HepG2 (cell line): Measurements from ENCODE around the gene VEGFA. TPM values are rescaled to one million over a fixed set of nuclear protein-coding genes. Genes with fewer than 3 reads are reported as not detected.

Experiments used
- BORCS8-MEF2B ChIP-seq: sonication (generic); formaldehyde crosslinking; IDR thresholded peaks from 2 replicates; pipeline ENCODE4 v1.8.0; 2022; ENCODE audit warnings: mild to moderate bottlenecking, missing genetic modification reagents
- JUNB ChIP-seq: sonication (generic); formaldehyde crosslinking; IDR thresholded peaks from 2 replicates; pipeline ENCODE4 v1.8.0; 2022; ENCODE audit warnings: missing genetic modification reagents, mild to moderate bottlenecking, borderline replicate concordance
- RFX5 ChIP-seq: IDR thresholded peaks from 2 replicates; pipeline ENCODE4 v1.6.1; 2011; ENCODE audit warnings: low read depth, low read length, improper control_type of control experiment
- TGIF2 ChIP-seq: IDR thresholded peaks from 2 replicates; pipeline ENCODE4 v1.6.1; 2016; ENCODE audit warnings: control low read depth, missing compliant biosample characterization
- ZFP36 ChIP-seq: fragments of 150-350 bp; IDR thresholded peaks from 2 replicates; pipeline ENCODE4 v1.6.1; 2018; ENCODE audit warnings: borderline replicate concordance, low read length, low read depth; ENCODE audit not compliant: partially characterized antibody
- ZNF644 ChIP-seq: IDR thresholded peaks from 2 replicates; pipeline ENCODE4 v1.6.1; 2016; ENCODE audit warnings: low read depth
- ZNF652 ChIP-seq: IDR thresholded peaks from 2 replicates; pipeline ENCODE4 v1.6.1; 2016; ENCODE audit warnings: low read depth, borderline replicate concordance
- ZNF7 ChIP-seq: IDR thresholded peaks from 2 replicates; pipeline ENCODE4 v1.6.1; 2016; ENCODE audit warnings: missing biosample characterization, missing genetic modification reagents
- ZZZ3 ChIP-seq: sonication (generic); formaldehyde crosslinking; IDR thresholded peaks from 2 replicates; pipeline ENCODE4 v1.4.0; 2020; ENCODE audit warnings: missing genetic modification reagents, mild to moderate bottlenecking, borderline replicate concordance
- polyA plus RNA-seq, 8 experiments: library from polyadenylated mRNA; depleted of rRNA in 3 of 8; stranded (reverse) in 7 of 8; unstranded in 1 of 8; fragments of >200 nt; fragmentation: Illumina TruSeq in 4 of 8; extraction: Trizol in 4 of 8; gene quantifications; 2 replicates each; pipeline versions ENCODE4 v1.2.1 to v1.2.3, GENCODE V29; 2011 to 2016; ENCODE audit warnings: low read depth in 4 of 8, missing spikeins in 1 of 8, mixed read lengths in 1 of 8; ENCODE audit not compliant: insufficient read depth in 1 of 8
- total RNA-seq, 5 experiments: library from RNA; depleted of rRNA; stranded (reverse); fragments of >200 nt; fragmentation: Illumina TruSeq; extraction: Trizol; gene quantifications; 2 replicates each; pipeline ENCODE4 v1.2.3, GENCODE V29; 2016; ENCODE audit warnings: low read depth in 1 of 5
- TF ChIP-seq, protein P1 (sequence below): sonication (generic); formaldehyde crosslinking; IDR thresholded peaks from 2 replicates; pipeline ENCODE4 v1.4.0; 2020; ENCODE audit warnings: missing genetic modification reagents, borderline replicate concordance
- TF ChIP-seq, protein P2 (sequence below): sonication (generic); formaldehyde crosslinking; conservative IDR thresholded peaks from 2 replicates; pipeline ENCODE4 v1.8.1; 2023; ENCODE audit warnings: missing genetic modification reagents
- TF ChIP-seq, protein P3 (sequence below): sonication (generic); formaldehyde crosslinking; conservative IDR thresholded peaks from 2 replicates; pipeline ENCODE4 v1.8.0; 2022; ENCODE audit warnings: missing genetic modification reagents
- TF ChIP-seq, protein P4 (sequence below): sonication (generic); formaldehyde crosslinking; IDR thresholded peaks from 2 replicates; pipeline ENCODE4 v1.5.1; 2020; ENCODE audit warnings: mild to moderate bottlenecking, missing genetic modification reagents
- TF ChIP-seq, protein P5 (sequence below): sonication (generic); formaldehyde crosslinking; conservative IDR thresholded peaks from 2 replicates; pipeline ENCODE4 v1.4.0; 2020; ENCODE audit warnings: missing genetic modification reagents
- TF ChIP-seq, protein P6 (sequence below): sonication (generic); formaldehyde crosslinking; IDR thresholded peaks from 2 replicates; pipeline ENCODE4 v1.5.0; 2020; ENCODE audit warnings: missing genetic modification reagents, mild to moderate bottlenecking, borderline replicate concordance

VEGFA gene
- total and polyA plus RNA-seq, 2 of the 13 experiments (the other 11 are each of a cell fraction or from before 2014, with no cell fraction given), result 68.1 to 629 TPM

DNA sequence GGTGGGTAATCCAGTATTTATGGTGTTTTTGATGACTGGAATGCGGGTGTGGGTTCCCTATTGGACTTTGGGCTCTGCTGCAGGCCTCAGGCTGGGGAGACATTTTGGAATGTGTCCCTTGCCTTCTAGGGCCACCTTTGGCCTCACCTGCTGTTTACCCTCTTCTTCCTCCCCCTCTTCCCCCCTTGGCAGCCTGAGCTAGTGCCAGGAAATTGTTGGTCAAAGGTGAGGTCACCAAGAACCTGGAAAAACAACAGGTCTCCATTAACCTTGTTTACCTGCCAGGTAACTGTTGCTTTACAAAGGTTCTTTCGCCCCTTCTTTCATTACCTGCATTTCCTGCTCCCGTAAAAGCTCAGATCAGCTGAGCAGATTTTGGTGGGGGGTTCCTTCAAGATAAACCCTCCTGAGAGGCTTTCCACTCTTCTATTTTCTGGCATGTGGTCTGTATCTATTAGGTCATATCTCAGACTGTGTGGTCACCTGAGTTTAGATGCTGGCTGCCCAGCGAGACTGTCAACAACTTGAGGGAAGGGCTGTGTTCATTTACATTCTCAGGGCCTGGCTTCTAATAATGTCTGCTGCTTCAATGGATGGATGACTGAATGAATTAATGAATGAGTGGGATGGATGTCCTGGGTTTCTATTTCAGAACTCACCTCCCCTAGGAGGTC, 34.7 kb downstream of the VEGFA start (continued):
- TF ChIP-seq TGIF2 (CRISPR knock-in tag), result no peak; the same call in 1 of the 2 replicates
- no peak for TF ChIP-seq RFX5
- no peak for TF ChIP-seq ZNF652 (CRISPR knock-in tag)
- no peak for TF ChIP-seq ZNF7 (CRISPR knock-in tag)
- TF ChIP-seq, protein P1, sequence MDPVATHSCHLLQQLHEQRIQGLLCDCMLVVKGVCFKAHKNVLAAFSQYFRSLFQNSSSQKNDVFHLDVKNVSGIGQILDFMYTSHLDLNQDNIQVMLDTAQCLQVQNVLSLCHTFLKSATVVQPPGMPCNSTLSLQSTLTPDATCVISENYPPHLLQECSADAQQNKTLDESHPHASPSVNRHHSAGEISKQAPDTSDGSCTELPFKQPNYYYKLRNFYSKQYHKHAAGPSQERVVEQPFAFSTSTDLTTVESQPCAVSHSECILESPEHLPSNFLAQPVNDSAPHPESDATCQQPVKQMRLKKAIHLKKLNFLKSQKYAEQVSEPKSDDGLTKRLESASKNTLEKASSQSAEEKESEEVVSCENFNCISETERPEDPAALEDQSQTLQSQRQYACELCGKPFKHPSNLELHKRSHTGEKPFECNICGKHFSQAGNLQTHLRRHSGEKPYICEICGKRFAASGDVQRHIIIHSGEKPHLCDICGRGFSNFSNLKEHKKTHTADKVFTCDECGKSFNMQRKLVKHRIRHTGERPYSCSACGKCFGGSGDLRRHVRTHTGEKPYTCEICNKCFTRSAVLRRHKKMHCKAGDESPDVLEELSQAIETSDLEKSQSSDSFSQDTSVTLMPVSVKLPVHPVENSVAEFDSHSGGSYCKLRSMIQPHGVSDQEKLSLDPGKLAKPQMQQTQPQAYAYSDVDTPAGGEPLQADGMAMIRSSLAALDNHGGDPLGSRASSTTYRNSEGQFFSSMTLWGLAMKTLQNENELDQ, result no peak
- TF ChIP-seq ZFP36, result no peak
- TF ChIP-seq, protein P2, sequence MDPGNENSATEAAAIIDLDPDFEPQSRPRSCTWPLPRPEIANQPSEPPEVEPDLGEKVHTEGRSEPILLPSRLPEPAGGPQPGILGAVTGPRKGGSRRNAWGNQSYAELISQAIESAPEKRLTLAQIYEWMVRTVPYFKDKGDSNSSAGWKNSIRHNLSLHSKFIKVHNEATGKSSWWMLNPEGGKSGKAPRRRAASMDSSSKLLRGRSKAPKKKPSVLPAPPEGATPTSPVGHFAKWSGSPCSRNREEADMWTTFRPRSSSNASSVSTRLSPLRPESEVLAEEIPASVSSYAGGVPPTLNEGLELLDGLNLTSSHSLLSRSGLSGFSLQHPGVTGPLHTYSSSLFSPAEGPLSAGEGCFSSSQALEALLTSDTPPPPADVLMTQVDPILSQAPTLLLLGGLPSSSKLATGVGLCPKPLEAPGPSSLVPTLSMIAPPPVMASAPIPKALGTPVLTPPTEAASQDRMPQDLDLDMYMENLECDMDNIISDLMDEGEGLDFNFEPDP (CRISPR knock-in tag), result 0 out of 2 replicates have a peak, but pooled peaks have one; percentile 21
- no peak for TF ChIP-seq JUNB (CRISPR knock-in tag)
- no peak for TF ChIP-seq ZZZ3
- TF ChIP-seq ZNF644 (CRISPR knock-in tag), result peak; percentile 58; the same call in 1 of the 2 replicates
- TF ChIP-seq, protein P3, sequence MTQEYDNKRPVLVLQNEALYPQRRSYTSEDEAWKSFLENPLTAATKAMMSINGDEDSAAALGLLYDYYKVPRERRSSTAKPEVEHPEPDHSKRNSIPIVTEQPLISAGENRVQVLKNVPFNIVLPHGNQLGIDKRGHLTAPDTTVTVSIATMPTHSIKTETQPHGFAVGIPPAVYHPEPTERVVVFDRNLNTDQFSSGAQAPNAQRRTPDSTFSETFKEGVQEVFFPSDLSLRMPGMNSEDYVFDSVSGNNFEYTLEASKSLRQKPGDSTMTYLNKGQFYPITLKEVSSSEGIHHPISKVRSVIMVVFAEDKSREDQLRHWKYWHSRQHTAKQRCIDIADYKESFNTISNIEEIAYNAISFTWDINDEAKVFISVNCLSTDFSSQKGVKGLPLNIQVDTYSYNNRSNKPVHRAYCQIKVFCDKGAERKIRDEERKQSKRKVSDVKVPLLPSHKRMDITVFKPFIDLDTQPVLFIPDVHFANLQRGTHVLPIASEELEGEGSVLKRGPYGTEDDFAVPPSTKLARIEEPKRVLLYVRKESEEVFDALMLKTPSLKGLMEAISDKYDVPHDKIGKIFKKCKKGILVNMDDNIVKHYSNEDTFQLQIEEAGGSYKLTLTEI, result no peak
- TF ChIP-seq, protein P4, sequence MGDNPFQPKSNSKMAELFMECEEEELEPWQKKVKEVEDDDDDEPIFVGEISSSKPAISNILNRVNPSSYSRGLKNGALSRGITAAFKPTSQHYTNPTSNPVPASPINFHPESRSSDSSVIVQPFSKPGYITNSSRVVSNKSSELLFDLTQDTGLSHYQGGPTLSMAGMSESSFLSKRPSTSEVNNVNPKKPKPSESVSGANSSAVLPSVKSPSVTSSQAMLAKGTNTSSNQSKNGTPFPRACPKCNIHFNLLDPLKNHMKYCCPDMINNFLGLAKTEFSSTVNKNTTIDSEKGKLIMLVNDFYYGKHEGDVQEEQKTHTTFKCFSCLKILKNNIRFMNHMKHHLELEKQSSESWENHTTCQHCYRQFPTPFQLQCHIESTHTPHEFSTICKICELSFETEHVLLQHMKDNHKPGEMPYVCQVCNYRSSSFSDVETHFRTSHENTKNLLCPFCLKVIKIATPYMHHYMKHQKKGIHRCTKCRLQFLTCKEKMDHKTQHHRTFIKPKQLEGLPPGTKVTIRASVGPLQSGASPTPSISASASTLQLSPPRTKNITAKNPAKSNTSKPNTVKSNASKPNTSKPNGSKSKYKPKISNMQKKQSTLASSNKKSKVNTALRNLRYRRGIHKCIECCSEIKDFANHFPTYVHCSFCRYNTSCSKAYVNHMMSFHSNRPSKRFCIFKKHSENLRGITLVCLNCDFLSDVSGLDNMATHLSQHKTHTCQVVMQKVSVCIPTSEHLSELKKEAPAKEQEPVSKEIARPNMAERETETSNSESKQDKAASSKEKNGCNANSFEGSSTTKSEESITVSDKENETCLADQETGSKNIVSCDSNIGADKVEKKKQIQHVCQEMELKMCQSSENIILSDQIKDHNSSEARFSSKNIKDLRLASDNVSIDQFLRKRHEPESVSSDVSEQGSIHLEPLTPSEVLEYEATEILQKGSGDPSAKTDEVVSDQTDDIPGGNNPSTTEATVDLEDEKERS (CRISPR knock-in tag), result no peak; the same call in 1 of the 2 replicates
- TF ChIP-seq, protein P5, sequence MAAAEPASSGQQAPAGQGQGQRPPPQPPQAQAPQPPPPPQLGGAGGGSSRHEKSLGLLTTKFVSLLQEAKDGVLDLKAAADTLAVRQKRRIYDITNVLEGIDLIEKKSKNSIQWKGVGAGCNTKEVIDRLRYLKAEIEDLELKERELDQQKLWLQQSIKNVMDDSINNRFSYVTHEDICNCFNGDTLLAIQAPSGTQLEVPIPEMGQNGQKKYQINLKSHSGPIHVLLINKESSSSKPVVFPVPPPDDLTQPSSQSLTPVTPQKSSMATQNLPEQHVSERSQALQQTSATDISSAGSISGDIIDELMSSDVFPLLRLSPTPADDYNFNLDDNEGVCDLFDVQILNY (CRISPR knock-in tag), result no peak
- TF ChIP-seq BORCS8-MEF2B, result 0 out of 2 replicates have a peak, but pooled peaks have one; percentile 58
- TF ChIP-seq, protein P6, sequence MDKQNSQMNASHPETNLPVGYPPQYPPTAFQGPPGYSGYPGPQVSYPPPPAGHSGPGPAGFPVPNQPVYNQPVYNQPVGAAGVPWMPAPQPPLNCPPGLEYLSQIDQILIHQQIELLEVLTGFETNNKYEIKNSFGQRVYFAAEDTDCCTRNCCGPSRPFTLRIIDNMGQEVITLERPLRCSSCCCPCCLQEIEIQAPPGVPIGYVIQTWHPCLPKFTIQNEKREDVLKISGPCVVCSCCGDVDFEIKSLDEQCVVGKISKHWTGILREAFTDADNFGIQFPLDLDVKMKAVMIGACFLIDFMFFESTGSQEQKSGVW, result no peak
